HCT116 (cell line): Measurements from ENCODE around the gene RAB3C.

Experiments used
- EZH2 ChIP-seq: fragments of 200-600 bp; sonication (generic); IDR thresholded peaks from 2 replicates; pipeline ENCODE4 v1.6.1; 2017; ENCODE audit warnings: antibody characterized with exemption, mixed run types
- EZH2phosphoT487 ChIP-seq: fragments of 200-600 bp; IDR thresholded peaks from 2 replicates; pipeline ENCODE4 v1.6.1; 2018; ENCODE audit warnings: antibody characterized with exemption, borderline replicate concordance
- FOSL1 ChIP-seq: IDR thresholded peaks from 2 replicates; pipeline ENCODE4 v1.6.1; 2012; ENCODE audit warnings: low read depth
- POLR2A ChIP-seq: IDR thresholded peaks from 2 replicates; pipeline ENCODE4 v1.7.0; 2011; ENCODE audit warnings: borderline replicate concordance; ENCODE audit not compliant: insufficient read depth, insufficient read length; ENCODE audit errors: extremely low read depth
- POLR2AphosphoS5 ChIP-seq: IDR thresholded peaks from 2 replicates; pipeline ENCODE4 v1.6.1; 2011; ENCODE audit warnings: mild to moderate bottlenecking, low read depth, low read length, moderate library complexity
- SRF ChIP-seq: IDR thresholded peaks from 2 replicates; pipeline ENCODE4 v1.6.1; 2012; ENCODE audit warnings: low read depth
- ZBTB33 ChIP-seq: IDR thresholded peaks from 2 replicates; pipeline ENCODE4 v1.6.1; 2011; ENCODE audit warnings: mild to moderate bottlenecking, low read length, moderate library complexity; ENCODE audit not compliant: insufficient replicate concordance; ENCODE audit errors: extremely low read depth
- TF ChIP-seq, protein P1 (sequence below), 3 experiments: fragments of 200-600 bp in 1 of 3; sonication (generic) in 1 of 3; IDR thresholded peaks in 2 of 3; conservative IDR thresholded peaks in 1 of 3; 2 replicates each; pipeline ENCODE4 v1.5.1; 2012 to 2017; ENCODE audit warnings: low read depth in 2 of 3, low read length in 2 of 3, antibody characterized with exemption in 1 of 3, borderline replicate concordance in 1 of 3, control low read depth in 1 of 3, mild to moderate bottlenecking in 1 of 3, mixed read lengths in 1 of 3, mixed run types in 1 of 3, moderate library complexity in 1 of 3; ENCODE audit not compliant: insufficient read depth in 1 of 3

- TF ChIP-seq FOSL1 (no peak), EZH2phosphoT487 (no peak), EZH2 (no peak), POLR2A (no peak), ZBTB33 (no peak), SRF (no peak), POLR2AphosphoS5 (no peak)
- TF ChIP-seq, protein P1, sequence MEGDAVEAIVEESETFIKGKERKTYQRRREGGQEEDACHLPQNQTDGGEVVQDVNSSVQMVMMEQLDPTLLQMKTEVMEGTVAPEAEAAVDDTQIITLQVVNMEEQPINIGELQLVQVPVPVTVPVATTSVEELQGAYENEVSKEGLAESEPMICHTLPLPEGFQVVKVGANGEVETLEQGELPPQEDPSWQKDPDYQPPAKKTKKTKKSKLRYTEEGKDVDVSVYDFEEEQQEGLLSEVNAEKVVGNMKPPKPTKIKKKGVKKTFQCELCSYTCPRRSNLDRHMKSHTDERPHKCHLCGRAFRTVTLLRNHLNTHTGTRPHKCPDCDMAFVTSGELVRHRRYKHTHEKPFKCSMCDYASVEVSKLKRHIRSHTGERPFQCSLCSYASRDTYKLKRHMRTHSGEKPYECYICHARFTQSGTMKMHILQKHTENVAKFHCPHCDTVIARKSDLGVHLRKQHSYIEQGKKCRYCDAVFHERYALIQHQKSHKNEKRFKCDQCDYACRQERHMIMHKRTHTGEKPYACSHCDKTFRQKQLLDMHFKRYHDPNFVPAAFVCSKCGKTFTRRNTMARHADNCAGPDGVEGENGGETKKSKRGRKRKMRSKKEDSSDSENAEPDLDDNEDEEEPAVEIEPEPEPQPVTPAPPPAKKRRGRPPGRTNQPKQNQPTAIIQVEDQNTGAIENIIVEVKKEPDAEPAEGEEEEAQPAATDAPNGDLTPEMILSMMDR (IDR thresholded peaks at IDR 0.05 in 2 of 3, conservative IDR thresholded peaks at IDR 0.05 in 1 of 3; ENCODE audit: borderline replicate concordance in 1 of 3, insufficient read depth in 1 of 3, low read depth in 2 of 3, low read length in 2 of 3): no peak
These were observed 242.6 kb downstream of the RAB3C start for GRCh38 chr5:58825441-58825840.
